HTERT RPE-1 (cell line): ENCODE measurements around the gene GRK7.

Experiments
- in situ Hi-C: fragments of 300-500 bp; cut with MboI; formaldehyde crosslinking; loops from 4 replicates; pipeline ENCODE4 v1.14.3; 2020; ENCODE audit warnings: low sequenced_read_pairs

GRK7 gene

GRCh38 chr3:141763088-141763750 is at the start of gene GRK7:
GRK7 (plus strand) TSS chr3:141763408; CDS start chr3:141778285, 14,877 bp downstream.
- in situ Hi-C loops = no loop called here

GRCh38 chr3:141714671-141715070 is 48.5 kb upstream of the GRK7 start:
- in situ Hi-C loops = no loop called here

GRCh38 chr3:141722081-141722480 is 41.1 kb upstream of the GRK7 start:
- in situ Hi-C loops = no loop called here

GRCh38 chr3:141722648-141723047 is 40.6 kb upstream of the GRK7 start:
- in situ Hi-C loops = no loop called here

GRCh38 chr3:141723255-141723654 is 40.0 kb upstream of the GRK7 start:
- in situ Hi-C loops = no loop called here

- in situ Hi-C loops = no loop called here
Measured at GRCh38 chr3:141724186-141724585, 39.0 kb upstream of the GRK7 start.

- in situ Hi-C loops = no loop called here
Measured at GRCh38 chr3:141725036-141725435, 38.2 kb upstream of the GRK7 start.

- in situ Hi-C loops = no loop called here
Measured at GRCh38 chr3:141726483-141726882, 36.7 kb upstream of the GRK7 start.

GRCh38 chr3:141728355-141728892 is 34.8 kb upstream of the GRK7 start:
- in situ Hi-C loops = no loop called here

- in situ Hi-C loops = no loop called here
Measured at GRCh38 chr3:141729240-141729639, 34.0 kb upstream of the GRK7 start.

GRCh38 chr3:141735176-141735575 is 28.0 kb upstream of the GRK7 start:
- in situ Hi-C loops = no loop called here

- in situ Hi-C loops = no loop called here
Measured at GRCh38 chr3:141735770-141736465, 27.3 kb upstream of the GRK7 start.

- in situ Hi-C loops = no loop called here
Measured at GRCh38 chr3:141737093-141737492, 26.1 kb upstream of the GRK7 start.

GRCh38 chr3:141737678-141738021 is 25.6 kb upstream of the GRK7 start:
- in situ Hi-C loops = no loop called here

- in situ Hi-C loops = no loop called here
Measured at GRCh38 chr3:141738022-141738890, 25.0 kb upstream of the GRK7 start, which contains the start of gene RNF7. RNF7 (plus strand) TSS chr3:141738298; CDS start chr3:141738342, 44 bp downstream.

GRCh38 chr3:141738891-141739363 is 24.3 kb upstream of the GRK7 start:
- in situ Hi-C loops = no loop called here

- in situ Hi-C loops = no loop called here
Measured at GRCh38 chr3:141739731-141740130, 23.5 kb upstream of the GRK7 start.

GRCh38 chr3:141740349-141740748 is 22.9 kb upstream of the GRK7 start:
- in situ Hi-C loops = no loop called here

- in situ Hi-C loops = no loop called here
Measured at GRCh38 chr3:141743305-141743704, 19.9 kb upstream of the GRK7 start.

- in situ Hi-C loops = no loop called here
Measured at GRCh38 chr3:141746962-141747361, 16.2 kb upstream of the GRK7 start.

GRCh38 chr3:141753399-141753798 is 9.8 kb upstream of the GRK7 start:
- in situ Hi-C loops = no loop called here
